SK-N-DZ (cell line): ENCODE data around the gene RUBCN.
"Not testable (repeated sequence)": the region's sequence is repeated elsewhere in the genome, so short reads cannot be mapped to it uniquely, and the experiment has no call there.

Source experiments
- DNase-seq: peaks from one replicate; pipeline ENCODE4 v3.0.0-alpha.2; 2015; ENCODE audit warnings: low spot score

RUBCN gene

DNA sequence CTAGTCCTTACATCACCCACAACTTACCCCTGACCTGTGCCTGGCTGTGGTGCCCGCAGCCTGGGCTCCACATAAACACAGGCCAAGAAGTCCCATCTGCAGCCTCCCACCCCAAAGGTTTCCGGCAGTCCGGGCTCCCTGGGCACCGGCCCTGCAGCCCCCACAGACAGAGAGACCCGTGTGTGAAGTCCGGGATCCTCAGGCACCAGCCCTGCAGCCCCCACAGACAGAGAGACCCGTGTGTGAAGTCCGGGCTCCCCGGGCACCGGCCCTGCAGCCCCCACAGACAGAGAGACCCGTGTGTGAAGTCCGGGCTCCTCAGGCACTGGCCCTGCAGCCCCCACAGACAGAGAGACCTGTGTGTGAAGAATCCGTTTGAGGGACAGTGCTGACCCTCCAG is 78.0 kb downstream of the RUBCN start:
- DNase-seq, result not testable (repeated sequence)

DNA sequence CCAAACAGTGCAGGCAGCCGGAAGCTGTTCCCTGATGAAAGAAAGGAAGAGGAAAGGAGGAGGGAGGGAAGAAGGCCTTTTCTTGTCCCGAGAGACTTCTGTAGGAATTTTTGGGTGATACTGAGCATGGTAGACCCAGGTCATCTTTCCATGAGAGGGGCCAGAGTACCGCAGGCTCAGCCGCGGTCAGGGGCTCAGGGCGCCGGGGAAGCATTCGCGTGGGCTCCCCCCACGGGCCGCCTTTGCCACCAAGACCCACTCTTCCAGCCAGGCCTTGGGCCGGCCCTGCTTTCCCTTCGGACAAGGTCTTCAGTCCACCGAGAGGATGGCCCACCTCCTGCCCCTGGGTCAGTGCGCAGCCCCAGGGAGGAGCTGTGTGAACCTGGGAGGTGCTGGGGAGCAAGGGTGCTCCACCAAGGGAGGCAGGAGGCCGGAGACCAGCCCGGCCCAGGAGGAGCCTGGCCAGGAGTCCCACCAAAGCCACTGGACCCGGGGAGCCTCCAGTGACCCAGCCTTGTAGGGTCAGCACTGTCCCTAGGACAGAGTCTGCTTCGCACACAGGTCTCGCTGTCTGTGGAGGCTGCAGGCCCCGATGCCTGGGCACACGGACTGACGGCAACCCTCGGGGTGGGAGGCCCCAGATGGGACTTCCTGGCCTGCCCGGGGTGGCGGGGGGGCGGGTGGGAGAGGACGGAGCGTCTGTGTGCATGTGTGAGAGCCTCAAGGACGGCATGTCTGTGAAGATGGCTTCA is 79.0 kb downstream of the RUBCN start:
- not testable (repeated sequence) for DNase-seq

DNA sequence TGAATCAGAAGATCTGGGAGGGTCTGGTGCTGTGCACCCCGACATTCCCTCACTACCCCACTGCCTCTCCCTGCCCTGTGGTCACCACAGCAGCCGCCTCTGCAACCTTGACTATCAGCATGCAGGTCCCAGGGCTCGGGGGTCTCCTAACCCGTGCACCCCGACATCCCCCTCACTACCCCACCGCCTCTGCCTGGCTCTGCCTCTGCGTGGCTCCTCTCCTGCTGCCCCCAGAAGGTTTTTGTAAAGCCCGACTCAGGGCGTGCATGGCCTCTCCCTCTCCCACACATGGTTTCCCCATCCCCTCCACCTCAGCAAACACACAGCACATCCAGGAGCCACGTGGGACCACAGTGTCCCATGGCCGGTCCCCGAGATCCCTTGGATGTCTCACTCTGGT is 79.7 kb downstream of the RUBCN start:
- DNase-seq, result not testable (repeated sequence)

DNA sequence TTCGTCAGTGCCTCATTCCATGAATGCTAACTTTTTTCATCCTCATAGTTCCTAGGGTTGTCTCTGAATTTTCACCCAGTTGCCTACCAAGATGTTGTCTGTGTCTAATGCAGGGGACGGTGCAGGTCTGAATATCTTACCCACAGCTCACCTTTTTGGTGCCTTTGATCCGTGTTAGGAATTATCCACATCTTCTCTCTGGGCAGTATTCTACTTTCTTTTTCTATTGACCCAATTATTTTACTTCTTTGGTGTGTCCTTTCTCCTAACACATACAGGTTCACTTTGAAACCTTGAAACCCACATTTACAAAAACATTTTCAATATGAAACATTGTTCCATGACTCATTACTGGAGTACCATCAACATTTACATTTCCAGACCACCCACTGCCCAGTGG is 80.6 kb downstream of the RUBCN start:
- DNase-seq, result not testable (repeated sequence)

DNA sequence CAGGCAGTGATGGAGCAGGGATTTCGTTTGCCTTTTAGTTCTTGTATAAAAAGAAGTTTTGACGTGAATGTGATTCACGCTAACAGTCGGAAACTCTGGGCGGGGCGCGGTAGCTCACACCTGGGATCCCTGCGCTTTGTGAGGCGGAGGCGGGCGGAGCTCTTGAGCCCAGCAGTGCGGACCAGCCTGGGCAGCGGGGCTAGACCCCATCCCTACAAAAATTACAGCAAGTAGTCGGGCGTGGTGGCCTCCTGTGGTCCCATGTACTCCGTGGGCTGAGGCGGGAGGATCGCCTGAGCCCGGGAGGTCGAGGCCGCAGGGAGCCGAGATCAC is 81.7 kb downstream of the RUBCN start:
- DNase-seq, result not testable (repeated sequence)

DNA sequence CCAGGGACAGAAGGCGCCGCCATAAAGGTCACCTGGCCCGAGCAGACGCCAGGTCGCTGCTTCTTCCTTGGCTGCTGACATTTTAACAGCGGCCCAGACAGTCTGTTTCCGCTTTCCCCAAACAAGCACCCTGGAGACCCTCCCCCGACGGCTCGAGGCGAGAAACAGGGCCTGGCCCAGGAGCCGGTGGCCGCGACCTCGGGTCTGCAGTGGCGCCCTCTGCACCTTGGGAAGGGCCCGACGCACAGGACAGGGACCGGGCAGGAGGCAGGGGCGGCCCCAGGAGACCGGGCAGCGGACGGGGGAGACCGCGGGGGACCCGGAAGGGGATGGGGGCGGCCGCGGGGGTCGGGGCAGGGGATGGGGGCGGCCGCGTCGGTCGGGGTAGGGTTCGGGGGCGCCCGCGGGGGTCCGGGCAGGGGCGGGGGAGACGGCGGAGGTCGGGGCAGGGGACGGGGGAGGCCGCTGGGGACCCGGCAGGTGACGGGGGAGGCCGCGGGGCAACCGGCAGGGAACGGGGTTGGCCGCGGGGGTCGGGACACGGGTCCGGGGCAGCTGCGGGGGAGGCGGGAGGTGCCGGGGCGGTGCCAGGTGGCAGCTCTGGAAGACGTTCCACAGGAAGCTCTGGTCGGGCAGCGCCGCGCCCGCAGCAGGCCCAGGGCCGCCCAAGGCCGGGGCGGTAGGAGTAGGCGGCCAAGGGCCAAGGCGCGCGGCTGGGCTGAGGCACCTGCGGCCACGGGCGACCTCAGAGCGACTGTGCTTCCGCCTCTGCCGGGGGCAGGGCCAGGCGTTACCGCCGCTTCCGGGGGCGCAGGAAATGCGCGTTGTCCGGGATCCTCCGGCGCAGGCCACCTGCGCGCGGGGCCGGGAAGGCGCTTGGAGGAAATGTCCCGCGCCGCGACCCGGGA is 82.4 kb downstream of the RUBCN start:
- DNase-seq, result not testable (repeated sequence)

DNA sequence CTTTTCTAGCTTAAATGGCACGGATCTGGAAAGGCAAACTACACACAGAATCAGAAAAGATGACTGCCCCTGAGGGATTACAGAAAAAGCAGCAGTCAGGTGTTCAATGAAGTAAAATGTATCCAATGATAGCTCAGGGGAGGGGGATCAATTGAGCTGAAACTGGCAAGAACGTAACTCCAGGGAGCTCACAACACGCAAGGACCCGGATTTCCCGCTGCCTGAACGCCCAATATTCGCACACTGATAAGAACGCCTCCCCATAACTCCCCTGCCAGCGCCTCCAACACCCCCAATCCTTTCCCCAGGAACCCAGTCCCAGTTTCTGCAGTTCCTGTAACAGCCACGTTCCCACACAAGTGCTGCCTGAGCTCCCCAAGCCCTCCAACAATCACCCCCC is 83.8 kb downstream of the RUBCN start:
- not testable (repeated sequence) for DNase-seq

DNA sequence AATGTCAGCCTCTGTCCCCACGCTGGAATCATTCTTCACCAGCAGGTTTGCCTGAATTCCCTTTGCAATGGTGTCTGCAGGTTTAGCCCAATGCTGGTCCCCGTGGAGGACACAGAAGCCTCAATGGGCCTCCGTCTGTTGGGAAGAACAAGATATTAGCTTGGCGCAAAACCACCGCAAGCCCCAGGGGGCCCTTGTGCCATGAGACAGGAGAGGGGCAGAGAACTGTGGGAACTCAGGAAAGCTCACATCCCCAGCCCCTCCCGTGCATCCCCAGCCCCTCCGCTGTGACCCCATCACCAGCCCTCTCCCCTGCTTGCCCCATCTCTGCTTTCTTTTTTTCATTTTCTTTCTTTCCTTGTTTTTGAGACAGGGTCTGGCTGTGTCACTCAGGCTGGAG is 89.1 kb downstream of the RUBCN start:
- DNase-seq, result not testable (repeated sequence)

DNA sequence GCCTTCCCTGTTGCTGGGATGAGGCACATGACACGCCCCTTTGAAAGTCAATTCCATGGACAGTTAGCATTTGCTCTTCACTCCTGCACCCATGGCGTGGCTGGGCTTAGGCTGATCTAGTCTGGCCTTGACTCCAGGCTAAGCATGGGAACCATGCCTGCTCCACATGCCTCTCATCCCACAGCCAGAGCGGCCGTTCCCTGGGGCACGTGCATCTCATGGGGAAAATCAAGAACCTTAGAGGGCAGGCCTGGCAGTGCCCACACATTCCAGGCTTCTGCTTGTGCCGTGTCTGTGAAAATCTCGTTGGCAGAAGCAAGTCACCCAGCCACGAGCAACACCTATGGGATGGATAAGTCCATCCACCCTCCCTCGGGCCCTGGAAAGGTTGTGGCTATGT is 89.5 kb downstream of the RUBCN start:
- DNase-seq, result not testable (repeated sequence)

DNA sequence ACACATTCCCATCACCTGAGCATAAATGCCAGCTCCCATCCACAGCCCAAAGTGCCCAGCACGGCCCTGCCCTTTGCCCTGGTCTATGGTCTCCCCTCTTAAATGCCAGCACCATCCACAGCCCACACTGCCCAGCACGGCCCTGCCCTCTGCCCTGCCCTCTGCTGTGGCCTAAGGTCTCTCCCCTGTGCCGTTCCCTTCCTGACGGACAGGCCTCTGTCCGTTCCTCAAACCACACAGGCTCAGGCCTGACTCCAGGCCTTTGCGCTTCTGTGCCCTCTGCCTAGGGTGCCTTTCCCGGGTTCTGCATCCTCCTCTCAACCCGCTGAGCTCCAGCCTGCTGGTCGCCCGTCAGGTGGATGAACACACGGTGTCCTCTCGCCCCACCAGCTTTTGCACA is 90.4 kb downstream of the RUBCN start:
- not testable (repeated sequence) for DNase-seq

DNA sequence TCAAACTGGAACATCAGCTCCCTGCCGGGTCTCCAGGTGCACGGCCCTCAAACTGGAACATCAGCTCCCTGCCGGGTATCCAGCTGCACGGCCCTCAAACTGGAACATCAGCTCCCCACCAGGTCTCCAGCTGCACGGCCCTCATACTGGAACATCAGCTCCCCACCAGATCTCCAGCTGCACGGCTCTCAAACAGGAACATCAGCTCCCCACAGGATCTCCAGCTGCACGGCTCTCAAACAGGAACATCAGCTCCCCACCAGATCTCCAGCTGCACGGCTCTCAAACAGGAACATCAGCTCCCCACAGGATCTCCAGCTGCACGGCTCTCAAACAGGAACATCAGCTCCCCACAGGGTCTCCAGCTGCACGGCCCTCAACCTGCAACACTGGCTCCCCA is 99.1 kb downstream of the RUBCN start:
- DNase-seq, result not testable (repeated sequence)

DNA sequence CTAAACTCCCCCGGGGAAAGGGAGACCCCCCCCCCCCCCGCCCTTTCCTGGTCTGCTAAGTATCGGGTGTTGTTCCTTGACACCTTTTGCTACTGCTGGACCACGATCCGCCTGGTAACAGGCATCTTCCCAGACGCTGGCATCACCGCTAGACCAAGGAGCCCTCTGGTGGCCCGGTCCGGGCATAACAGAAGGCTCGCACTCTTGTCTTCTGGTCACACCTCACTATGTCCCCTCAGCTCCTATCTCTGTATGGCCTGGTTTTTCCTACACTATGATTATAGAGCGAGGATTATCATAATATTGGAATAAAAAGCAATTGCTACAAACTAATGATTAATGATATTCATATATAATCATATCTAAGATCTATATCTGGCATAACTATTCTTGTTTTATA is 104.7 kb downstream of the RUBCN start:
- DNase-seq, result not testable (repeated sequence)

DNA sequence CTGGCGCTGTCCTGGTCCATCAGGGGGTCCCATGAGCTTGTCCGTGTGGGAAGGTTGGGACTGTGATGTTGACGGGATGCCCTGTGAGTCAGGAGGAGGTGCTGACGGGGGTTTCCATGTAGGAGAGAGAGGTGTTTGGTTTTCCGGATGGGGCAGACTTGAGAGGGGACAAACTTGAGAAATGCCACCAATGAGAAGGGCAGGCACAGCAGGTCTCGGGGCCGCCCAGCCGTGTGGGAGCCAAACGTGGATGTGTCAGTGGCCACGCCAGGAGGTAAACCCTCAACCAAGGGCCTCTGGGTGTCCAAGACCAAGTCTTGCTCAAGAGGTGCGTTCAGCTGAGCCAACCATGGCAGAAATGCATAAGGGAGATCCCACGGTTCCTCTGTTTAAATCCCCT is 105.9 kb downstream of the RUBCN start:
- not testable (repeated sequence) for DNase-seq

DNA sequence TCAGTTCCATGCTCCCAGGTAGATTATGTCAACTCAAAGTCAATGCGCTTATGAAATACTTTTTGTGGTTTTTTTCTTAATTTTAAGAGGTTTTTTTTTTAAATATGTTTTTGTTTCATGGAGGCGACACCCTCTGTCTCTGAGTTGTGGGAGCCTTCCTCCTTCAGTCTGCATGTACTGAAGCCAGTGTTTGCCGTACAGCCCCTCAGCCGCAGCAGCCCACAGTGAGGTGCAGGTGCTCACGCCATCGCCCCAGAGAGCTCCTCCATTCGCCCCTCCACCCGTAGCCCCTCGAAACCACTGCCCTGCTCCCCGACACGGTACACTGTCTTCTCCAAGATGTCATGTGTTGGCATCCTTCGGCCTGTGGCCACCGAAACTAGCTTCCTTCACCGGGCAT is 107.4 kb downstream of the RUBCN start:
- DNase-seq, result not testable (repeated sequence)

DNA sequence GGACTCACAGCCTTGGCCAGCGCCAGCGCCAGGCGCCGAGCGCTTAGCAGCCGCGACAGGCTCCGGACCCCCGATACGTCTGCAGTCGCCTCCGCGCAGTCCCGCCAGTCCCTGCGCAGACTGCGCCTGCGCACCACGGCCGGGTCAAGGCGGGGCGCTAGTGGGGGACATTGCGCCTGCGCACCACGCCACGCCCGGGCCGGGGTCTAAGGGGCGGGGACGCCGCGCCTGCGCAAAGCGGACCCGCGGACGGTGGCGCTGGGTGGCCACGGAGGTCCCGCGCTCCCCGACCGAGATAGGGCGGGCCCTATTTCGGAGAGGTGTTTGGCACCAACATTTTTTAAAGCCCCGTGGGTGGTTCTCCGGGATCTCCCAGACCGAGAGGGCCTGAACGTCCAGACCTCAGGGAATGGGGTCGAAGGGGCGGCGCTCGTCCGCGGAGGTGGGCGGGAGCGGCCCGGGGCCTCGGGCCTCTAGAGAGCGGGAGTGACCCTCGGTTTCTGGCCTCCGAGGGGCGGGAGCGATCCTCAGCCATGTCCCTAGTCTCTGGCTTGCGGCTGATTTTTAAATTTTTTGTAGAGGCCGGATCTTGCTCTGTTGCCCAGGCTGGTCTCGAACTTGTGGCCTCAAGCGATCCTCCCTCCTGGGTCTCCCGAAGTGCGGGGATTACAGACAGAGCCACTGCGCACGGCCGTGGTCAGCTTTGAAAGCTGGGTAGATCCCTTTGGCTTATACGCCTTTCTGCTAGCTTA is 108.8 kb downstream of the RUBCN start:
- peak; percentile 88 for DNase-seq

DNA sequence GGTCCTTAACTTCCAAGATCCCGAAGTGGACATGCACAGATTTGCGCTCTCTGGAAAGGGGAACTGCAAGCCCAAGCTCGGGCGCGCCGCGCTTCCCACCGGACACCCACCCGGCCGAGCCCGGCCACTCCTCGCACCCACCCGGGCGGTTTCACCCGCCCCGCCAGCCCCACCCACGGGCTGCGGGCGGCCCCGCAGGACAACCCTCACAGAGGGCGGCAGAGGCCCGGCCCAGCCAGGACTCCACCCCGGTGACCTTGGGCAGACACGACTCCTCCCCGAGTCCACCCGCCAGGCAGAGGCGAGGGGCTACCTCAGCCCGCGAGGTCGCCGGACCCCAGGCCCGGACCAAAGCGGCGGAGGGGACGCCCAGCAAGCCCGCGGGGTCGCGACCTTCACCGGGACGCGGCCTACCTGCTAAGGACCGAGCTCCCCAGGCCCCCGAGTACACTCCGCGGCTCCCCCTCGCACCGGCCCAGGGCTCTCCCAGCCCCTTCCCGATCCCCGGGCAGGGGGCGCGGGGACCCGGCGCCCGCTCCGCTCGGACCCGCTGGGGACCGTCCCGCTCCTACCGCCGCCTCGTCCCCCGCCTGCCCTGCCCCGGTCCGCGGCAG is 109.4 kb downstream of the RUBCN start:
- not testable (repeated sequence) for DNase-seq

DNA sequence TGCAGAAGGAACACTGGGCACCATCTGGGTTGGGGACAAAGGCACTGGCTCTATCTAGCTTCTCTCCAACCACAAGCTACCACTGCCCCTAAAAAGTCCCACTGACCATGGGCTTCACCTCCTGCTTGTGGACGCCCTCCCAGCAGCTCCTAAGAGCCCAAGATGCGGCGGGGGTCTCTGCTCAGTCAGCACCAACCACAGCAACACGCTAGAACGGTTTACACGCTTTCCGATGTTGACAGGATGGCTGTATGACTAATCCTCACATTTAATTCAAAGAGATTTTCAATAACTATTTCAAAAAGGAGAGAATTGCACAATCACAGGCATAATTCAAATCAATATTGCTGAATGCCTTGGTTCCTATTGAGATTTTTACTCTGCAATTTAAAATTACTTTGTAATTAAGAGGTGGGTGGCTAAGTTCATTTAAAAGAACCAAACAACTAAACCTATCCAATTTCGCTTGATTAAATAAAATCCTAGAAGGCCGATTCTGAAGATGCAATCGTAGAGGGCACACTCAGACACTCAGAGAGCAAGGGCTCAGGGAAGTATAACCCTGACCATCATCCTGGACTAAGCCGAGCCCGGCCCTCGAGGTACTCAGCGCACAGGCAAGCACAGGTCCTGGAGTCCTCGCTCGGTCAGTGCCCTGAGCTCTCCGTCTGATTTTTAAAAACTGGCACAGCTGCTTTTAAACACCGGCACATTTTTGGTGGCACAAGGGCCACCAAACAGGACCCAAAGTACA is 110.1 kb downstream of the RUBCN start:
- not testable (repeated sequence) for DNase-seq

DNA sequence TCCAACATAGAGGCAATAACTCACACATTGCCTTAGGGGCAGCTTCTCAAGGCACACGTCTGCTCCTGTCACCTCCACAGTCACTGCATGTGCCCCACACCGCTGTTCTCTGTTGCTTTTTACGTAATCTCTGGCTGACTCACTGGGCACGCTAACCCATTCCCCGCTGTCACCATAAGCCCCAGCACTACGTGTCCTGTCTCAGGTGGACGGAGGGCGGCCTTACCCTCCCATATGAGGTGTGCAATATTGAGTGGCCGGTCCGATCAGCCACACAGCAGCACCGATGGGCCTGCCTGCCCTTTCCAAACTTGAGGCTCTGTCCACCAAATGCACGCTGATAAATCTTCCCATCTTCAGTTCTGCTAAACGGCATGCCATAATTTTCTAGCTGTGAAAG is 115.2 kb downstream of the RUBCN start:
- not testable (repeated sequence) for DNase-seq
